HEK293 (cell line): Measurements from ENCODE around the gene PSMD8.

Experiments used
- CTCF ChIA-PET: fragments of 350-600 bp; formaldehyde crosslinking; extraction: SDS; loops from one replicate; lab custom pipeline; 2021; ENCODE audit warnings: antibody characterized with exemption; lab: Yijun Ruan, JAX
- POLR2A ChIA-PET: fragments of 300-600 bp; formaldehyde crosslinking; extraction: SDS; loops from one replicate; lab custom pipeline; 2020; ENCODE audit warnings: antibody characterized with exemption, inconsistent platforms; lab: Yijun Ruan, JAX
- H3K27ac ChIP-seq: fragments of 200-500 bp; sonication (Bioruptor generic); 2 replicates; pipeline ENCODE4 v1.5.1; 2014; ENCODE audit warnings: low read depth, low read length, control low read depth, inconsistent platforms; ENCODE audit errors: extremely low read depth
- H3K36me3 ChIP-seq, 2 experiments: fragments of 200-500 bp in 1 of 2; sonication (Bioruptor generic) in 1 of 2; 1 replicate in 1 of 2; 2 replicates in 1 of 2; pipeline ENCODE4 v1.5.1; 2014 to 2017; ENCODE audit warnings: inconsistent platforms in 2 of 2, low read length in 2 of 2; ENCODE audit not compliant: control insufficient read depth in 2 of 2, insufficient read depth in 1 of 2
- H3K4me1 ChIP-seq: fragments of 200-500 bp; sonication (Bioruptor generic); 2 replicates; pipeline ENCODE4 v1.5.1; 2014; ENCODE audit warnings: mild to moderate bottlenecking, low read length, inconsistent platforms; ENCODE audit not compliant: control insufficient read depth, insufficient read depth
- H3K4me3 ChIP-seq: 2 replicates; pipeline ENCODE4 v1.5.1; 2011; ENCODE audit warnings: low read depth, mild to moderate bottlenecking, control low read depth, low read length, moderate library complexity
- H3K9me3 ChIP-seq: fragments of 200-500 bp; sonication (Bioruptor generic); 2 replicates; pipeline ENCODE4 v1.5.1; 2014; ENCODE audit warnings: low read depth, low read length, inconsistent platforms; ENCODE audit not compliant: control insufficient read depth, insufficient read depth
- FEZF1 ChIP-seq: fragments of 450-650 bp; formaldehyde crosslinking; IDR thresholded peaks from 2 replicates; pipeline ENCODE4 v1.5.1; 2016; ENCODE audit warnings: missing biosample characterization, missing genetic modification characterization
- GFI1B ChIP-seq: fragments of 450-650 bp; formaldehyde crosslinking; IDR thresholded peaks from 2 replicates; pipeline ENCODE4 v1.5.1; 2016; ENCODE audit warnings: missing biosample characterization, missing genetic modification characterization
- KLF9 ChIP-seq: fragments of 450-650 bp; formaldehyde crosslinking; IDR thresholded peaks from 2 replicates; pipeline ENCODE4 v1.5.1; 2016; ENCODE audit warnings: missing biosample characterization, missing genetic modification characterization, low read depth
- MZF1 ChIP-seq: fragments of 450-650 bp; formaldehyde crosslinking; IDR thresholded peaks from 2 replicates; pipeline ENCODE4 v1.5.1; 2017; ENCODE audit warnings: missing biosample characterization, missing genetic modification characterization, borderline replicate concordance
- OVOL3 ChIP-seq: fragments of 450-650 bp; formaldehyde crosslinking; IDR thresholded peaks from 2 replicates; pipeline ENCODE4 v1.5.1; 2016; ENCODE audit warnings: missing biosample characterization, missing genetic modification characterization
- SCRT2 ChIP-seq: fragments of 450-650 bp; formaldehyde crosslinking; IDR thresholded peaks from 2 replicates; pipeline ENCODE4 v1.5.1; 2016; ENCODE audit warnings: missing biosample characterization, missing genetic modification characterization
- SP2 ChIP-seq: fragments of 450-650 bp; formaldehyde crosslinking; IDR thresholded peaks from 2 replicates; pipeline ENCODE4 v1.5.1; 2016; ENCODE audit warnings: missing biosample characterization, missing genetic modification characterization
- SP3 ChIP-seq: fragments of 450-650 bp; formaldehyde crosslinking; IDR thresholded peaks from 2 replicates; pipeline ENCODE4 v1.5.1; 2016; ENCODE audit warnings: missing biosample characterization, missing genetic modification characterization
- YY2 ChIP-seq: fragments of 450-650 bp; formaldehyde crosslinking; IDR thresholded peaks from 2 replicates; pipeline ENCODE4 v1.5.1; 2016; ENCODE audit warnings: missing biosample characterization, missing genetic modification characterization
- ZBTB10 ChIP-seq: fragments of 450-650 bp; formaldehyde crosslinking; IDR thresholded peaks from 2 replicates; pipeline ENCODE4 v1.5.1; 2016; ENCODE audit warnings: missing biosample characterization, missing genetic modification characterization
- ZBTB20 ChIP-seq: fragments of 450-650 bp; formaldehyde crosslinking; IDR thresholded peaks from 2 replicates; pipeline ENCODE4 v1.5.1; 2016; ENCODE audit warnings: missing biosample characterization, missing genetic modification characterization
- ZBTB21 ChIP-seq: fragments of 450-650 bp; formaldehyde crosslinking; IDR thresholded peaks from 2 replicates; pipeline ENCODE4 v1.5.1; 2017; ENCODE audit warnings: missing biosample characterization, missing genetic modification characterization
- ZFHX2 ChIP-seq: fragments of 450-650 bp; formaldehyde crosslinking; conservative IDR thresholded peaks from 2 replicates; pipeline ENCODE4 v1.5.1; 2016; ENCODE audit warnings: missing biosample characterization, missing genetic modification characterization
- ZFP37 ChIP-seq: fragments of 450-650 bp; formaldehyde crosslinking; IDR thresholded peaks from 2 replicates; pipeline ENCODE4 v1.5.1; 2016; ENCODE audit warnings: missing biosample characterization, missing genetic modification characterization
- ZFP69B ChIP-seq: fragments of 450-650 bp; formaldehyde crosslinking; IDR thresholded peaks from 2 replicates; pipeline ENCODE4 v1.5.1; 2016; ENCODE audit warnings: missing biosample characterization, missing genetic modification characterization
- ZNF169 ChIP-seq: fragments of 450-650 bp; formaldehyde crosslinking; IDR thresholded peaks from 2 replicates; pipeline ENCODE4 v1.5.1; 2016; ENCODE audit warnings: missing biosample characterization, missing genetic modification characterization
- ZNF221 ChIP-seq: fragments of 450-650 bp; formaldehyde crosslinking; IDR thresholded peaks from 2 replicates; pipeline ENCODE4 v1.5.1; 2017; ENCODE audit warnings: missing biosample characterization, missing genetic modification characterization, borderline replicate concordance
- ZNF223 ChIP-seq: fragments of 450-650 bp; formaldehyde crosslinking; IDR thresholded peaks from 2 replicates; pipeline ENCODE4 v1.5.1; 2016; ENCODE audit warnings: missing biosample characterization, missing genetic modification characterization
- ZNF280D ChIP-seq: fragments of 450-650 bp; formaldehyde crosslinking; IDR thresholded peaks from 2 replicates; pipeline ENCODE4 v1.5.1; 2016; ENCODE audit warnings: missing biosample characterization, missing genetic modification characterization
- ZNF596 ChIP-seq: fragments of 450-650 bp; IDR thresholded peaks from 2 replicates; pipeline ENCODE4 v1.5.0; 2018; ENCODE audit warnings: missing biosample characterization, mild to moderate bottlenecking, missing genetic modification characterization, moderate library complexity
- ZNF600 ChIP-seq: fragments of 450-650 bp; formaldehyde crosslinking; IDR thresholded peaks from 2 replicates; pipeline ENCODE4 v1.5.1; 2016; ENCODE audit warnings: missing biosample characterization, missing genetic modification characterization
- ZNF776 ChIP-seq: fragments of 450-650 bp; formaldehyde crosslinking; IDR thresholded peaks from 2 replicates; pipeline ENCODE4 v1.5.0; 2017; ENCODE audit warnings: missing biosample characterization, missing genetic modification characterization, borderline replicate concordance
- ZSCAN5A ChIP-seq: fragments of 450-650 bp; formaldehyde crosslinking; IDR thresholded peaks from 2 replicates; pipeline ENCODE4 v1.5.1; 2016; ENCODE audit warnings: missing biosample characterization, missing genetic modification characterization
- TF ChIP-seq, protein P1 (sequence below): fragments of 450-650 bp; formaldehyde crosslinking; IDR thresholded peaks from 2 replicates; pipeline ENCODE4 v1.5.1; 2016; ENCODE audit warnings: missing biosample characterization, missing genetic modification characterization, low read depth

The PSMD8 gene

DNA sequence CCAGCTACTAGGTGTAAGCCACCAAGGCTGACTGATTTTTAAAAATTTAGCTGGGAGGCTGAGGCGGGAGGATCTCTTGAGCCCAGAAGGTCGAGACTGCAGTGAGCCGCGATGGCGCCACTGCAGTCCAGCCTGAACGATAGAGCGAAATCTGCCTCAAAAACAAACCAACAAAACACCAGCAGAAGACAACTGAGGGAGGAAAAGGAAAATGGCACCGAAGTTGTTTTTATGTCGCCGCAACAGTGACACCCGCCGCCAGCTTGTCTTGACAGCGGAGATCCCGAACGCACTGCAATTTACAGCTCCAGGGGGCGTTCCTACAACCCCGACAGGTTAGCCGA, 28.2 kb downstream of the PSMD8 start (continued):
- TF ChIP-seq ZSCAN5A (tag by site-specific recombination): no peak
- TF ChIP-seq ZBTB21 (tag by site-specific recombination): peak; percentile 39

- POLR2A ChIA-PET: interaction anchor here (0.6 to 5.6 kb wide), 41 partner anchors 8 to 1659 kb away, joined by 3 to 68 read pairs (median 4); partner anchors contain the start of genes ACTN4, EIF3K, GGN and MRPS12
- Histone ChIP-seq H3K27ac (peak within 1 kb of the TSS; percentile 91), H3K9me3 (no peaks in the 10 kb centered on the region), H3K4me3 (peak within 1 kb of the TSS; percentile 57), H3K4me1 (peaks cover 10% of the 10 kb centered on the region), H3K36me3 (peaks cover 14 to 23% of the 10 kb centered on the region in 2 experiments; a peak in 2 of 3 replicates)
- CTCF ChIA-PET: interaction anchor here (0.6 to 4.8 kb wide), 108 partner anchors 8 to 1326 kb away, joined by 3 to 77 read pairs (median 4); partner anchors contain the start of genes ACTN4, ECH1, EIF3K and FBXO17
- peak; percentile 99 for TF ChIP-seq SP3
- TF ChIP-seq SCRT2 (tag by site-specific recombination): peak; percentile 94
- peak; percentile 98 for TF ChIP-seq SP2 (tag by site-specific recombination)
- no peak for TF ChIP-seq ZNF280D
- peak; percentile 85; the same call in 1 of the 2 replicates for TF ChIP-seq YY2 (tag by site-specific recombination)
- 0 out of 2 replicates have a peak, but pooled peaks have one; percentile 45 for TF ChIP-seq FEZF1 (tag by site-specific recombination)
- TF ChIP-seq ZFP69B (tag by site-specific recombination): peak; percentile 80
- peak; percentile 67; the same call in 1 of the 2 replicates for TF ChIP-seq OVOL3 (tag by site-specific recombination)
- peak; percentile 100 for TF ChIP-seq ZFHX2 (tag by site-specific recombination)
- peak; percentile 96 for TF ChIP-seq ZNF223
- peak; percentile 54; the same call in 1 of the 2 replicates for TF ChIP-seq ZNF169 (tag by site-specific recombination)
- TF ChIP-seq ZNF596 (tag by site-specific recombination): no peak
- TF ChIP-seq MZF1 (tag by site-specific recombination): peak; percentile 22; the same call in 1 of the 2 replicates
- peak; percentile 97 for TF ChIP-seq ZNF600 (tag by site-specific recombination)
- TF ChIP-seq KLF9 (tag by site-specific recombination): peak; percentile 94
- TF ChIP-seq ZBTB20 (tag by site-specific recombination): peak; percentile 95
- 0 out of 2 replicates have a peak, but pooled peaks have one; percentile 57 for TF ChIP-seq ZNF221
- TF ChIP-seq, protein P1, sequence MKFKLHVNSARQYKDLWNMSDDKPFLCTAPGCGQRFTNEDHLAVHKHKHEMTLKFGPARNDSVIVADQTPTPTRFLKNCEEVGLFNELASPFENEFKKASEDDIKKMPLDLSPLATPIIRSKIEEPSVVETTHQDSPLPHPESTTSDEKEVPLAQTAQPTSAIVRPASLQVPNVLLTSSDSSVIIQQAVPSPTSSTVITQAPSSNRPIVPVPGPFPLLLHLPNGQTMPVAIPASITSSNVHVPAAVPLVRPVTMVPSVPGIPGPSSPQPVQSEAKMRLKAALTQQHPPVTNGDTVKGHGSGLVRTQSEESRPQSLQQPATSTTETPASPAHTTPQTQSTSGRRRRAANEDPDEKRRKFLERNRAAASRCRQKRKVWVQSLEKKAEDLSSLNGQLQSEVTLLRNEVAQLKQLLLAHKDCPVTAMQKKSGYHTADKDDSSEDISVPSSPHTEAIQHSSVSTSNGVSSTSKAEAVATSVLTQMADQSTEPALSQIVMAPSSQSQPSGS (tag by site-specific recombination): no peak
- peak; percentile 93; the same call in 1 of the 2 replicates for TF ChIP-seq ZFP37 (tag by site-specific recombination)
- 0 out of 2 replicates have a peak, but pooled peaks have one; percentile 21 for TF ChIP-seq GFI1B (tag by site-specific recombination)
- peak; percentile 83 for TF ChIP-seq ZSCAN5A (tag by site-specific recombination)
- TF ChIP-seq ZNF776 (tag by site-specific recombination): no peak
- peak; percentile 98 for TF ChIP-seq ZBTB10 (tag by site-specific recombination)
Observed at GRCh38 chr19:38402967-38403674, 28.8 kb downstream of the PSMD8 start, which contains the start of gene FAM98C. Gene FAM98C, plus strand, starts transcription at chr19:38403093. Its CDS starts 61 bp downstream, at chr19:38403154.
